GM12878 (cell line): Measurements from ENCODE around the gene ANTXR2. TPM values are rescaled to one million over a fixed set of nuclear protein-coding genes. Genes with fewer than 3 reads are reported as not detected.

Experiments used
- ATAC-seq: fragments of 200-7000 bp; cut with Tn5 transposase; 3 replicates; pipeline ENCODE4 v1.9.1; 2020; ENCODE audit warnings: mild to moderate bottlenecking, moderate library complexity
- BruUV-seq: library from RNA; stranded (reverse); fragments of 400-500 nt; replicated peaks from 2 replicates; lab custom pipeline; 2021; lab: Mats Ljungman, UMichigan
- CTCF ChIA-PET: fragments of 300-600 bp; sonication (Branson Sonifier 250); formaldehyde crosslinking; extraction: SDS; loops from one replicate; lab custom pipeline; 2021; ENCODE audit warnings: inconsistent platforms; lab: Yijun Ruan, JAX
- POLR2A ChIA-PET: fragments of 350-600 bp; formaldehyde crosslinking; extraction: SDS; loops from one replicate; lab custom pipeline; 2021; ENCODE audit warnings: inconsistent platforms; lab: Charles Lee
- RAD21 ChIA-PET: fragments of 300-600 bp; sonication (Branson Sonifier 250); formaldehyde crosslinking; loops from one replicate; lab custom pipeline; 2023; ENCODE audit warnings: antibody characterized with exemption; ENCODE audit not compliant: unreplicated experiment; lab: Charles Lee
- SMC1A ChIA-PET: fragments of 300-600 bp; sonication (Branson Sonifier 250); formaldehyde crosslinking; loops from one replicate; lab custom pipeline; 2023; ENCODE audit not compliant: unreplicated experiment, uncharacterized antibody; lab: Charles Lee
- DNase-seq: peaks from one replicate; pipeline ENCODE4 v3.0.0-alpha.2; 2011; ENCODE audit warnings: low read depth, low spot score
- FAIRE-seq: peaks from 3 replicates; lab custom pipeline; 2011; peaks lifted over from hg19 to GRCh38; lab: Jason Lieb, UNC
- H2AFZ ChIP-seq: 2 replicates; pipeline ENCODE4 v1.6.0; 2011; ENCODE audit warnings: low read depth, low read length, control low read depth; ENCODE audit not compliant: control insufficient read depth
- H3K27ac ChIP-seq: 2 replicates; pipeline ENCODE4 v1.5.1; 2011; ENCODE audit warnings: control low read depth; ENCODE audit not compliant: control insufficient read depth, insufficient read depth
- H3K27me3 ChIP-seq, 2 experiments: replicated peaks in 1 of 2; 2 replicates each; pipeline versions ENCODE4 v1.6.0 to v1.6.1; 2011; ENCODE audit warnings: low read length in 1 of 2; ENCODE audit not compliant: control insufficient read depth in 2 of 2, insufficient read depth in 2 of 2
- H3K36me3 ChIP-seq, 2 experiments: 2 replicates each; pipeline ENCODE4 v1.5.1; 2011; ENCODE audit warnings: low read length in 1 of 2; ENCODE audit not compliant: control insufficient read depth in 2 of 2, insufficient read depth in 2 of 2
- H3K4me1 ChIP-seq: 2 replicates; pipeline ENCODE4 v1.6.1; 2011; ENCODE audit warnings: mild to moderate bottlenecking, low read length, moderate library complexity, mixed read lengths; ENCODE audit not compliant: control insufficient read depth, insufficient read depth
- H3K4me2 ChIP-seq: 2 replicates; pipeline ENCODE4 v1.6.0; 2011; ENCODE audit warnings: control low read depth; ENCODE audit not compliant: control insufficient read depth, insufficient read depth
- H3K4me3 ChIP-seq: fragments of 200-600 bp; sonication (generic); 2 replicates; pipeline ENCODE4 v1.5.1; 2016
- H3K79me2 ChIP-seq: 2 replicates; pipeline ENCODE4 v1.6.0; 2011; ENCODE audit warnings: low read length; ENCODE audit not compliant: control insufficient read depth, insufficient read depth
- H3K9ac ChIP-seq: 2 replicates; pipeline ENCODE4 v1.8.0; 2011; ENCODE audit warnings: low read length, control low read depth, mixed read lengths; ENCODE audit not compliant: control insufficient read depth, insufficient read depth
- H3K9me3 ChIP-seq: replicated peaks from 3 replicates; pipeline ENCODE4 v1.5.1; 2011; ENCODE audit warnings: mild to moderate bottlenecking, low read length; ENCODE audit not compliant: control insufficient read depth, insufficient read depth
- H4K20me1 ChIP-seq: 2 replicates; pipeline ENCODE4 v1.6.0; 2011; ENCODE audit not compliant: control insufficient read depth, insufficient read depth
- BACH1 ChIP-seq: fragments of 450-650 bp; IDR thresholded peaks from 2 replicates; pipeline ENCODE4 v1.6.1; 2017; ENCODE audit warnings: mild to moderate bottlenecking, borderline replicate concordance
- CEBPZ ChIP-seq: fragments of 150-350 bp; IDR thresholded peaks from 2 replicates; pipeline ENCODE4 v1.6.1; 2016; ENCODE audit warnings: low read depth, low read length
- CREM ChIP-seq: IDR thresholded peaks from 2 replicates; pipeline ENCODE4 v1.6.1; 2014; ENCODE audit warnings: antibody characterized with exemption, low read depth
- CUX1 ChIP-seq: IDR thresholded peaks from 2 replicates; pipeline ENCODE4 v1.6.1; 2012; ENCODE audit warnings: improper control_type of control experiment, low read depth, low read length; ENCODE audit not compliant: insufficient replicate concordance
- ESRRA ChIP-seq: IDR thresholded peaks from 2 replicates; pipeline ENCODE4 v1.6.1; 2012; ENCODE audit warnings: mild to moderate bottlenecking, low read length, improper control_type of control experiment
- ETV6 ChIP-seq, 2 experiments: fragments of 450-650 bp in 1 of 2; IDR thresholded peaks in 1 of 2; conservative IDR thresholded peaks in 1 of 2; 2 replicates each; pipeline ENCODE4 v1.6.1; 2014; ENCODE audit warnings: antibody characterized with exemption in 1 of 2, borderline replicate concordance in 1 of 2, low read depth in 1 of 2, mild to moderate bottlenecking in 1 of 2, moderate library complexity in 1 of 2
- MTA2 ChIP-seq: fragments of 450-650 bp; IDR thresholded peaks from 2 replicates; pipeline ENCODE4 v1.6.1; 2016; ENCODE audit warnings: low read depth, mild to moderate bottlenecking, moderate library complexity
- NFYA ChIP-seq: IDR thresholded peaks from 2 replicates; pipeline ENCODE4 v1.6.1; 2011; ENCODE audit warnings: low read depth, mild to moderate bottlenecking, low read length, improper control_type of control experiment, borderline replicate concordance
- NR2F1 ChIP-seq: fragments of 450-650 bp; conservative IDR thresholded peaks from 2 replicates; pipeline ENCODE4 v1.6.1; 2017; ENCODE audit warnings: mild to moderate bottlenecking
- PML ChIP-seq: IDR thresholded peaks from 2 replicates; pipeline ENCODE4 v1.6.1; 2012; ENCODE audit warnings: low read length, inconsistent platforms
- STAT1 ChIP-seq: fragments of 450-650 bp; conservative IDR thresholded peaks from 2 replicates; pipeline ENCODE4 v1.6.1; 2014; ENCODE audit warnings: antibody characterized with exemption, mild to moderate bottlenecking
- STAT3 ChIP-seq: IDR thresholded peaks from 2 replicates; pipeline ENCODE4 v1.6.1; 2011; ENCODE audit warnings: low read depth, low read length, improper control_type of control experiment
- TCF3 ChIP-seq: IDR thresholded peaks from 2 replicates; pipeline ENCODE4 v1.6.1; 2012; ENCODE audit warnings: low read depth, mild to moderate bottlenecking, low read length, borderline replicate concordance; ENCODE audit not compliant: insufficient read depth
- whole genome bisulfite sequencing: methylation state at CpG from one replicate; pipeline ENCODE4 v1.1.6; 2016; ENCODE audit warnings: low lambda C conversion rate; ENCODE audit not compliant: insufficient replicate concordance, insufficient coverage; ENCODE audit errors: missing lambda C conversion rate; 5-methylcytosine and 5-hydroxymethylcytosine counted together
- in situ Hi-C: fragments of 300-500 bp; cut with MboI; formaldehyde crosslinking; loops from 9 replicates; pipeline ENCODE4 v1.14.3; 2018; ENCODE audit warnings: mixed read lengths
- intact Hi-C: fragments of 100-400 bp; cut with micrococcal nuclease; formaldehyde crosslinking; loops from one replicate; pipeline ENCODE4 v1.14.2; 2022; ENCODE audit not compliant: unreplicated experiment
- polyA plus RNA-seq, 11 experiments: library from polyadenylated mRNA; depleted of rRNA in 4 of 11; unstranded in 6 of 11; stranded (reverse) in 5 of 11; fragments of >200 nt; fragmentation: Nextera tagmentation in 4 of 11; fragmentation: Illumina TruSeq in 1 of 11; extraction: Ambion mirVana in 4 of 11; extraction: Trizol in 1 of 11; gene quantifications; 1 replicate in 1 of 11; 2 replicates in 10 of 11; pipeline versions ENCODE4 v1.2.1 to v1.2.3, GENCODE V29; 2011 to 2016; ENCODE audit warnings: inconsistent platforms in 2 of 11, missing spikeins in 2 of 11, low read depth in 1 of 11
- total RNA-seq, 4 experiments: library from RNA; depleted of rRNA in 3 of 4; stranded (reverse); fragments of >200 nt in 3 of 4; fragmentation: Illumina TruSeq in 1 of 4; extraction: Trizol in 1 of 4; gene quantifications; 2 replicates each; pipeline versions ENCODE4 v1.2.1 to v1.2.3, GENCODE V29; 2013 to 2021
- TF ChIP-seq, protein P1 (sequence below): IDR thresholded peaks from 2 replicates; pipeline ENCODE4 v1.6.1; 2012; ENCODE audit warnings: low read depth, low read length, improper control_type of control experiment
- TF ChIP-seq, protein P2 (sequence below): fragments of 450-650 bp; IDR thresholded peaks from 2 replicates; pipeline ENCODE4 v1.6.1; 2017; ENCODE audit warnings: borderline replicate concordance

The ANTXR2 gene
- total and polyA plus RNA-seq, 10 of the 15 experiments (the other 5 are each of a cell fraction or from before 2014, with no cell fraction given) = 1.4 to 8.9 (median 5.7) TPM

DNA sequence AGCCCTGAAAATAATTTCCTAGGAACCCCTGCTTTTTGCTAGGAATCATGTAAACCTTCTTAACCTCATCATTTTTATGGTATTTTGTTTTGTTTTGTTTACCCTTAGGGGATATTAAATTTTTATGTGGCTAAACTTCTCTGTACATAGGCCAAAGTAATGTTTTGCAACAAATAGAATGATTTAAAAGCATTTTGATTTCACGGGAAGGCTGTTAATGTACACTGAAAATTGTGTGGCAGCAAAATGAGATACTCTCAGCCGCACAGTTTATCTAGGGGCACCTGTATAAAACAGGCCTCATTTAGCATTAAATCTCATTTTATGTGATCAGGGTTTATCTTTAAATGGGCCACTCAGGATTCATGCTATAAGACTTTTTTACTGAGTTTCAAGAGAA, 175.0 kb downstream of the ANTXR2 start:
- CTCF ChIA-PET = no interaction called here
- intact Hi-C loops = no loop called here
- H3K4me3 ChIP-seq = no peak overlapping the region
- ATAC-seq (no peak), FAIRE-seq (no peak), DNase-seq (no peak)
- H3K27me3 ChIP-seq = no peaks in the 10 kb centered on the region
- no peaks in the 10 kb centered on the region for H3K79me2 ChIP-seq
- WGBS = 36% methylated on average over 2 of the region's 2 CpGs
- BruUV-seq = no TSS peak
- SMC1A ChIA-PET = no interaction called here
- H3K4me1 ChIP-seq = no peaks in the 10 kb centered on the region
- no peaks in the 10 kb centered on the region for H4K20me1 ChIP-seq
- no peak overlapping the region for H2AFZ ChIP-seq
- POLR2A ChIA-PET = no interaction called here
- in situ Hi-C loops = no loop called here
- no peaks in the 10 kb centered on the region for H3K9me3 ChIP-seq
- RAD21 ChIA-PET = no interaction called here
- no peaks in the 10 kb centered on the region for H3K36me3 ChIP-seq
- H3K9ac ChIP-seq = no peak overlapping the region
- H3K4me2 ChIP-seq = no peak overlapping the region
- no peak overlapping the region for H3K27ac ChIP-seq
- no peak for TF ChIP-seq BACH1
- TF ChIP-seq CEBPZ = no peak
- TF ChIP-seq TCF3 = no peak
- TF ChIP-seq CREM = no peak
- TF ChIP-seq ESRRA = no peak
- TF ChIP-seq, protein P1, sequence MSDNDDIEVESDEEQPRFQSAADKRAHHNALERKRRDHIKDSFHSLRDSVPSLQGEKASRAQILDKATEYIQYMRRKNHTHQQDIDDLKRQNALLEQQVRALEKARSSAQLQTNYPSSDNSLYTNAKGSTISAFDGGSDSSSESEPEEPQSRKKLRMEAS = no peak
- no peak for TF ChIP-seq NFYA
- no peak for TF ChIP-seq CUX1
- TF ChIP-seq, protein P2, sequence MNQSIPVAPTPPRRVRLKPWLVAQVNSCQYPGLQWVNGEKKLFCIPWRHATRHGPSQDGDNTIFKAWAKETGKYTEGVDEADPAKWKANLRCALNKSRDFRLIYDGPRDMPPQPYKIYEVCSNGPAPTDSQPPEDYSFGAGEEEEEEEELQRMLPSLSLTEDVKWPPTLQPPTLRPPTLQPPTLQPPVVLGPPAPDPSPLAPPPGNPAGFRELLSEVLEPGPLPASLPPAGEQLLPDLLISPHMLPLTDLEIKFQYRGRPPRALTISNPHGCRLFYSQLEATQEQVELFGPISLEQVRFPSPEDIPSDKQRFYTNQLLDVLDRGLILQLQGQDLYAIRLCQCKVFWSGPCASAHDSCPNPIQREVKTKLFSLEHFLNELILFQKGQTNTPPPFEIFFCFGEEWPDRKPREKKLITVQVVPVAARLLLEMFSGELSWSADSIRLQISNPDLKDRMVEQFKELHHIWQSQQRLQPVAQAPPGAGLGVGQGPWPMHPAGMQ = no peak
- TF ChIP-seq NR2F1 = no peak
- no peak for TF ChIP-seq ETV6 (conservative IDR thresholded peaks at IDR 0.05 in 1 of 2, IDR thresholded peaks at IDR 0.05 in 1 of 2; ENCODE audit: borderline replicate concordance in 1 of 2, low read depth in 1 of 2)
- no peak for TF ChIP-seq PML
- no peak for TF ChIP-seq STAT1
- no peak for TF ChIP-seq STAT3
- no peak for TF ChIP-seq MTA2
